Cardiac fibroblast (primary cell): ENCODE measurements around the gene THRAP3.

Source experiments
- DNase-seq, 2 donors: peaks; one replicate each; pipeline versions ENCODE4 v3.0.0 to v3.0.0-alpha.2; 2010; ENCODE audit warnings: low read depth in 2 of 2
- H3K4me3 ChIP-seq, 2 donors: replicated peaks in 1 of 2; 1 replicate in 1 of 2; 2 replicates in 1 of 2; pipeline ENCODE4 v1.5.1; 2011; ENCODE audit warnings: low read depth in 2 of 2, low read length in 2 of 2, mild to moderate bottlenecking in 2 of 2, moderate library complexity in 1 of 2
- TF ChIP-seq, protein P1 (sequence below): IDR thresholded peaks from one replicate; pipeline ENCODE4 v1.5.1; 2011; ENCODE audit warnings: low read depth, mild to moderate bottlenecking, low read length, inconsistent platforms

Gene THRAP3

DNA sequence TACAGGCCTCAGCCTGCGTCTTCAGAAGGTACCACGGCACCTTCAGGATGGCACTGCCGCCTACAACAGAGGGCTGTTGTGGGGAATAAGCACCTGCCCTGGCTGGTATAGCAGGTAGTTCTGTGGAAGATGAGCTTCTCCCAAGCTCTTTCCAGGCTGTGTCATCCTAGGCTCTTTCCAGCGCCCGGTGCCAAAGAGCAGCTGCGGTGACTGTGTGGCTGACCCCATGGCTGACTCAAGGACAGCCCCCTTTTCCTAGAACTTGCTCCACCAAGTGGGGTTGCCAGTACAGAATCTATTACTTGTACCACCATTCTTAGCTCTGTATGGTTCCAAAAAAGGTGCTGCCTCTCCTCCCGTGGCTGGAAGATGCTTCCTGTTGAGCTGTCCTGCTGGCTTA, 121.1 kb downstream of the THRAP3 start:
- no peak for DNase-seq
- TF ChIP-seq, protein P1, sequence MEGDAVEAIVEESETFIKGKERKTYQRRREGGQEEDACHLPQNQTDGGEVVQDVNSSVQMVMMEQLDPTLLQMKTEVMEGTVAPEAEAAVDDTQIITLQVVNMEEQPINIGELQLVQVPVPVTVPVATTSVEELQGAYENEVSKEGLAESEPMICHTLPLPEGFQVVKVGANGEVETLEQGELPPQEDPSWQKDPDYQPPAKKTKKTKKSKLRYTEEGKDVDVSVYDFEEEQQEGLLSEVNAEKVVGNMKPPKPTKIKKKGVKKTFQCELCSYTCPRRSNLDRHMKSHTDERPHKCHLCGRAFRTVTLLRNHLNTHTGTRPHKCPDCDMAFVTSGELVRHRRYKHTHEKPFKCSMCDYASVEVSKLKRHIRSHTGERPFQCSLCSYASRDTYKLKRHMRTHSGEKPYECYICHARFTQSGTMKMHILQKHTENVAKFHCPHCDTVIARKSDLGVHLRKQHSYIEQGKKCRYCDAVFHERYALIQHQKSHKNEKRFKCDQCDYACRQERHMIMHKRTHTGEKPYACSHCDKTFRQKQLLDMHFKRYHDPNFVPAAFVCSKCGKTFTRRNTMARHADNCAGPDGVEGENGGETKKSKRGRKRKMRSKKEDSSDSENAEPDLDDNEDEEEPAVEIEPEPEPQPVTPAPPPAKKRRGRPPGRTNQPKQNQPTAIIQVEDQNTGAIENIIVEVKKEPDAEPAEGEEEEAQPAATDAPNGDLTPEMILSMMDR = no peak
- H3K4me3 ChIP-seq = no peak overlapping the region

GRCh38 chr1:36346741-36347370, 122.6 kb downstream of the THRAP3 start:
- no peak overlapping the region for H3K4me3 ChIP-seq
- TF ChIP-seq, protein P1 = no peak
- no peak for DNase-seq

DNA sequence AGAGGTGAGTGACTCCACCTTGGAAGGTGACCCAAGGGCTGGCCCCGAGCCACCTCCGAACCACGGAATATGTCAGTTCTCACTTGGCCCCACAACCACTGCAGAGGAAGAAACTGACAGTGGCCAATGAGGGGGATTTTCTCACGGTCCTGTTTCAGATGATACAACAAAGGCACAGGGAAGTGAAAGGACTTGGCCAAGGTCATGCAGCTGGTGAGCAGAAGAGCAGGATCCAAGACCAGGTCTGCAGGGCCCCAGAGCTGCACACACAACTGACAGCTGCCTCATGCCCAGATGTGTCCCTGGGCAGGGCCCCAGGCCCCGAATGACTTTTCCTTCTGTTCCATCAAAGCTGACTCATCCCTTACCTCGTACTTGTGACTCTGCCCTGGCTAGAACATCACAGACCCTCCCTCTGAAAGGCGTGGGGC, 125.0 kb downstream of the THRAP3 start:
- DNase-seq = peak in 1 of 2 donors; percentile 50
- H3K4me3 ChIP-seq = no peak overlapping the region
- TF ChIP-seq, protein P1 = no peak

DNA sequence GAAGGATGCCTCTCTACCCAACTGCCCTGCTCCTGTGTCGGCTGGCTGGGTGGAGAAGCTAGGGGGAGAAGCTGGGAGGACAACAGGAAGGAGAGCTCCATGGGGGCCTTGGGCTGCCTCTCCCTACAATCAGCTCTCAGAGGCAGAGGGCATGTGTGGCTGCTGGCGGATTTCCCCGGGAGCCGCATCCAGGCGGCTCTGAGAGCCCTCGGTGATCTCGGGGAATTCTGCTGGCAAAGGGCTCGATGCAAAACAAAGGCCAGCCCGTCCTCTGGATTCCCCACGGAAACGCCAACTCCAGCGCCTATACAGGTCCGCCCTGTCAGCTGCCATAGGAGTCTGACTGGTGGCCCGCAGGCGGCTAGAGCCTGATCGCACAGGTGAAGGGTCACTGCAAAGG, 125.6 kb downstream of the THRAP3 start:
- no peak overlapping the region for H3K4me3 ChIP-seq
- no peak for DNase-seq
- TF ChIP-seq, protein P1 = no peak

DNA sequence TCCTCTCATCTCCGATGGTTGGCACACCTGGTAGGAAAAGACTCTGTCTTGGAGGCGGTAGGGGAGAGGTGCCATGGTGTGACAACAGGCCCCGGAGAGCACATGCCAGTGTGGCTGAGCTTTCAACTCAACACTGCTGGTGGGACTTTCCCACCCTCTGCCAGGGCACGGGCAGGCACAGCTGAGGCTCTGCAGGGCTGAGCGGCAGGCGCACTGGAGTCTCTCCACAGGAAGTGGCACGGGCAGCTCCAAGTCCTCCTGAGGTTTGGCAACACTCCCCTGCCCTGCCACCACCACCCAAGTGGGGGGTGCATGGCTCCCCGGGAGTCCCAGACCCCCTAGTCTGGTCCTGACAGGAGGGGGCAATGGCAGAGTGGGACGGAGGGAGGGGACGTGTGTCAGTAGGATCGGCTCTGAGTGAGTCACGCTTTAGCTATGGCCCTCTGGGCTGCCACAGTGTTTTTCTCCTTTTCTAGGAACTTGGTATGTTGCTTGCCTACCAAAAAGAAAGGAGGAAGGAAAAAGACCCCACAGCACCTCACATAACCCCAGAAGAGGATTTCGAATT, 126.5 kb downstream of the THRAP3 start:
- no peak overlapping the region for H3K4me3 ChIP-seq
- TF ChIP-seq, protein P1 = no peak
- DNase-seq = peak; percentile 74 to 86

DNA sequence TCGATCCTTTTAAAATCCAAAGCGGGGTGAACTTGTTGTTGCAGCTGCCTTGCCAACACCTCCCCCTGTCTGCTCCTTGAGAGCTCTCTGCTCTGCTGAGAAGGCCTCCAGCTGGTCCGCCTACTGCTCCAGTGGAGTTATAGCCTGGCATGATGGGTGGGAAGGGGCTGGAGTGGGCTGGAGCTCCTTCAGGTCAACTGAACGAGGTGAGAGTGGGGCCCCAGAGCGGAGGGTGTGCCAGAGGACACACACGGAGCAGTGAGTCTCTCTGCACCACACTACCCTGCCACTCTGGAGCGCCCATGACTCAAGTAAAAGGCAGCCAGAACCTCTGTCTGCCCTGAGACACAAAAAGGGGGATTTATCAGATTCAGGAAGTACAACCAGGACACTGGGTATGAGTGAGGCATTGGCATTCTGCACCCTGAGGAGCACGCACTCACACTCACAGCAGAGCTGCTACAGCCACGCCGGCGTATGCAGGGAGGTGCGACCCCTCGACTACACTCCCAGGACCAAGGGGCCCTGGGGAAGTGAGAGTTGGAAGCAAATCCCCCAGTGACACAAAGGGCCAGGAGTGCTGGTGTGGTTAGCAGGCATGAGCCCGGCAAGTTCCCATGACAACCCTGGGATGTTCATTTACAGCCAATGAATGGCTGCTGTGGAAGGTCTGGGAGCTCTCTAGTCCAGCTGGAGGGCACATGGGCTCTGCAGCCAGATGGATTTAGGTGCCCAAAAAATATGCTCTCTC, 127.2 kb downstream of the THRAP3 start:
- peak; percentile 78 to 92 for DNase-seq
- no peak overlapping the region for H3K4me3 ChIP-seq

More for the DNA sequence above, 127.2 kb downstream of the THRAP3 start:
- TF ChIP-seq, protein P1 = peak; percentile 7
